Neural progenitor cell (in vitro differentiated cells): ENCODE measurements around the gene FAM8A1. TPM values are rescaled to one million over a fixed set of nuclear protein-coding genes. Genes with fewer than 3 reads are reported as not detected.

ENCODE experiments used
- DNase-seq: peaks from one replicate; pipeline ENCODE4 v3.0.0-alpha.2; 2016; ENCODE audit warnings: low spot score
- H2AFZ ChIP-seq: fragments of 200-600 bp; sonication (generic); replicated peaks from 2 replicates; pipeline ENCODE4 v1.6.1; 2016; ENCODE audit warnings: antibody characterized with exemption
- H3F3A ChIP-seq: fragments of 200-600 bp; sonication (generic); 2 replicates; pipeline ENCODE4 v1.6.1; 2016; ENCODE audit warnings: antibody characterized with exemption, low read depth
- H3K27ac ChIP-seq: fragments of 200-600 bp; sonication (generic); 2 replicates; pipeline ENCODE4 v1.5.1; 2016; ENCODE audit warnings: mild to moderate bottlenecking
- H3K27me3 ChIP-seq: fragments of 200-600 bp; sonication (generic); 2 replicates; pipeline ENCODE4 v1.6.1; 2016; ENCODE audit warnings: mild to moderate bottlenecking, moderate library complexity
- H3K36me3 ChIP-seq: fragments of 200-600 bp; sonication (generic); 2 replicates; pipeline ENCODE4 v1.5.1; 2016
- H3K4me1 ChIP-seq: fragments of 200-600 bp; sonication (generic); 2 replicates; pipeline ENCODE4 v1.6.1; 2016; ENCODE audit warnings: mixed run types
- H3K4me2 ChIP-seq: fragments of 200-600 bp; sonication (generic); 2 replicates; pipeline ENCODE4 v1.6.1; 2016
- H3K4me3 ChIP-seq: fragments of 200-600 bp; sonication (generic); 2 replicates; pipeline ENCODE4 v1.5.1; 2016
- H3K79me2 ChIP-seq: fragments of 200-600 bp; sonication (generic); 2 replicates; pipeline ENCODE4 v1.6.1; 2016; ENCODE audit warnings: low read depth
- H3K9ac ChIP-seq: fragments of 200-600 bp; sonication (generic); 2 replicates; pipeline ENCODE4 v1.6.1; 2016
- H3K9me3 ChIP-seq: fragments of 200-600 bp; sonication (generic); 2 replicates; pipeline ENCODE4 v1.5.1; 2016; ENCODE audit warnings: low read depth
- H4K20me1 ChIP-seq: fragments of 200-600 bp; sonication (generic); 2 replicates; pipeline ENCODE4 v1.6.1; 2016; ENCODE audit warnings: low read depth
- H3K27ac Mint-ChIP-seq: 3 replicates; pipeline ENCODE4 v1.8.0; 2021; ENCODE audit warnings: mixed read lengths
- H3K27me3 Mint-ChIP-seq: 2 replicates; pipeline ENCODE4 v1.8.0; 2022; ENCODE audit warnings: low read depth, mild to moderate bottlenecking, inconsistent platforms, moderate library complexity, mixed read lengths; ENCODE audit not compliant: insufficient read depth
- H3K36me3 Mint-ChIP-seq: 3 replicates; pipeline ENCODE4 v1.8.0; 2021; ENCODE audit warnings: mixed read lengths
- H3K4me1 Mint-ChIP-seq: 3 replicates; pipeline ENCODE4 v1.8.0; 2021; ENCODE audit warnings: mixed read lengths
- H3K4me3 Mint-ChIP-seq: 3 replicates; pipeline ENCODE4 v1.8.0; 2021; ENCODE audit warnings: mild to moderate bottlenecking, moderate library complexity, mixed read lengths
- H3K9me3 Mint-ChIP-seq: 3 replicates; pipeline ENCODE4 v1.8.0; 2020; ENCODE audit warnings: mixed read lengths
- EZH2 ChIP-seq: fragments of 200-600 bp; sonication (generic); IDR thresholded peaks from 2 replicates; pipeline ENCODE4 v1.6.1; 2017; ENCODE audit warnings: antibody characterized with exemption, mild to moderate bottlenecking, moderate library complexity
- EZH2phosphoT487 ChIP-seq: fragments of 200-600 bp; sonication (generic); IDR thresholded peaks from 2 replicates; pipeline ENCODE4 v1.6.1; 2017; ENCODE audit warnings: antibody characterized with exemption
- small RNA-seq: library from RNA; depleted of rRNA; stranded (forward); fragments of <200 nt; gene quantifications from one replicate; pipeline ENCODE3, GENCODE V24; 2015
- total RNA-seq: library from RNA; depleted of rRNA; stranded (reverse); fragments of >200 nt; gene quantifications from 2 replicates; pipeline ENCODE4 v1.2.3, GENCODE V29; 2015; ENCODE audit warnings: low replicate concordance
- TF ChIP-seq, protein P1 (sequence below): fragments of 200-600 bp; sonication (generic); IDR thresholded peaks from 2 replicates; pipeline ENCODE4 v1.5.1; 2017; ENCODE audit warnings: antibody characterized with exemption, mild to moderate bottlenecking

FAM8A1 gene
- total RNA-seq, 1 donor from 2014 or later: 22.9 TPM

DNA sequence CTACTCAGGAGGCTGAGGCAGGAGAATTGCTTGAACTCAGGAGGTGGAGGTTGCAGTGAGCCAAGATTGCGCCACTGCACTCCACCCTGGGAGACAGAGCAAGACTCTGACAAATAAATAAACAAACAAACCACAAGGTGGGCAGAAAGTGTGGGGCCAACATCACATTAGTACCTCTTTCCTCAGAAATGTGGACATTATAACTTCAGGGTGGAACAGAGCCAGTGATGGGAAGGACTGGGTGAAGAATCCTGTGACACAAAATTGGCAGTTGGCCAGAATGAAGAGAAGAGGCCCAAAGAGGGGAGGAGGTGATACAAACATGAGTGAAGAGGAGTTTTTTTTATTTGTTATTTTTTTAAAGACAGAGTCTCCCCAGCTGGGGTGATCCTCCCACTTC, 56.0 kb downstream of the FAM8A1 start:
- Mint-ChIP-seq H3K27ac (no peak overlapping the region), H3K36me3 (peaks cover 33% of the 10 kb centered on the region), H3K9me3 (no peaks in the 10 kb centered on the region), H3K4me1 (no peaks in the 10 kb centered on the region), H3K27me3 (no peaks in the 10 kb centered on the region), H3K4me3 (no peak overlapping the region)
- Histone ChIP-seq H3F3A (no peaks in the 10 kb centered on the region), H2AFZ (no peak overlapping the region), H3K4me3 (no peak overlapping the region), H3K4me2 (no peak overlapping the region), H3K9me3 (no peaks in the 10 kb centered on the region), H3K27me3 (no peaks in the 10 kb centered on the region), H3K27ac (no peak overlapping the region), H3K36me3 (peaks cover 13% of the 10 kb centered on the region), H3K9ac (no peak overlapping the region), H3K4me1 (no peaks in the 10 kb centered on the region), H4K20me1 (peaks cover 14% of the 10 kb centered on the region), H3K79me2 (peaks cover 66% of the 10 kb centered on the region)
- TF ChIP-seq, protein P1, sequence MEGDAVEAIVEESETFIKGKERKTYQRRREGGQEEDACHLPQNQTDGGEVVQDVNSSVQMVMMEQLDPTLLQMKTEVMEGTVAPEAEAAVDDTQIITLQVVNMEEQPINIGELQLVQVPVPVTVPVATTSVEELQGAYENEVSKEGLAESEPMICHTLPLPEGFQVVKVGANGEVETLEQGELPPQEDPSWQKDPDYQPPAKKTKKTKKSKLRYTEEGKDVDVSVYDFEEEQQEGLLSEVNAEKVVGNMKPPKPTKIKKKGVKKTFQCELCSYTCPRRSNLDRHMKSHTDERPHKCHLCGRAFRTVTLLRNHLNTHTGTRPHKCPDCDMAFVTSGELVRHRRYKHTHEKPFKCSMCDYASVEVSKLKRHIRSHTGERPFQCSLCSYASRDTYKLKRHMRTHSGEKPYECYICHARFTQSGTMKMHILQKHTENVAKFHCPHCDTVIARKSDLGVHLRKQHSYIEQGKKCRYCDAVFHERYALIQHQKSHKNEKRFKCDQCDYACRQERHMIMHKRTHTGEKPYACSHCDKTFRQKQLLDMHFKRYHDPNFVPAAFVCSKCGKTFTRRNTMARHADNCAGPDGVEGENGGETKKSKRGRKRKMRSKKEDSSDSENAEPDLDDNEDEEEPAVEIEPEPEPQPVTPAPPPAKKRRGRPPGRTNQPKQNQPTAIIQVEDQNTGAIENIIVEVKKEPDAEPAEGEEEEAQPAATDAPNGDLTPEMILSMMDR: no peak
- TF ChIP-seq EZH2 (no peak), EZH2phosphoT487 (no peak)
- no peak for DNase-seq

DNA sequence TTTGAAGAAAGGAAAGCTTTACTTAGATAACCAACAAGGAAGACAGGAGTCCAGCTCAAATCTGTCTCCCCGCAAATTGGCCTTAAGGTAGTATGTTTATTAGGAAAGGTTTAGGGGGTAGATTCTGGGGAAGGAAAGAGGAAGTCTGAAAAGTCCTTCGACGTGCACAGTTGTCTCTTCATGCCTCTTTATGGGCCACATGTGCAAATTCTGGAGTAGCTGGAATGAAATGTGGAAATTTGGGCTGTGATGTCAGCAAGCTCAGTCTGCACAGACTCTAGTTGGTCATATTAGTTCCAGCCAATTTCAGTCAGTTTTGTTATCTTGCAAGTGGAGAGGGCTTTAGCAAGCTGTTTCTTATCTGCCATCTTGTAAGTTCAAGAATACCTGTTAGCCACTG, 56.5 kb downstream of the FAM8A1 start:
- no peaks in the 10 kb centered on the region for H3K9me3 ChIP-seq
- H3K4me3 ChIP-seq: no peak overlapping the region
- peaks cover 14% of the 10 kb centered on the region for H4K20me1 ChIP-seq
- H3K9ac ChIP-seq: no peak overlapping the region
- no peak overlapping the region for H3K4me3 Mint-ChIP-seq
- H3K4me1 ChIP-seq: no peaks in the 10 kb centered on the region
- H3K27ac Mint-ChIP-seq: peak overlapping the region; percentile 21
- H3K36me3 ChIP-seq: peaks cover 12% of the 10 kb centered on the region
- DNase-seq: no peak
- no peaks in the 10 kb centered on the region for H3F3A ChIP-seq
- H3K36me3 Mint-ChIP-seq: peaks cover 37% of the 10 kb centered on the region
- no peaks in the 10 kb centered on the region for H3K27me3 Mint-ChIP-seq
- H2AFZ ChIP-seq: no peak overlapping the region
- no peak overlapping the region for H3K27ac ChIP-seq
- TF ChIP-seq EZH2: no peak
- no peaks in the 10 kb centered on the region for H3K4me1 Mint-ChIP-seq
- no peak overlapping the region for H3K4me2 ChIP-seq
- no peaks in the 10 kb centered on the region for H3K27me3 ChIP-seq
- no peaks in the 10 kb centered on the region for H3K9me3 Mint-ChIP-seq
- H3K79me2 ChIP-seq: peaks cover 66% of the 10 kb centered on the region

Small RNA genes lying within 50 kb of the gene (small RNA-seq; reads per million reads assigned to genes)
- gene RNU6-190P (not detected), gene SUMO2P13 (not detected)

Other genes starting within 250 kb of the FAM8A1 start
- gene CAP2, start 206.7 kb upstream of the FAM8A1 start, total RNA-seq: 18.4 and 27.4 TPM in 2 replicates
- 62.5 and 68.7 TPM in 2 replicates for gene NUP153, start 106.6 kb downstream of the FAM8A1 start, total RNA-seq